HEK293T (cell line): ENCODE data around the gene NTN4.

ENCODE experiments used
- ARNT ChIP-seq: fragments of 450-650 bp; IDR thresholded peaks from 2 replicates; pipeline ENCODE4 v1.6.1; 2017; ENCODE audit warnings: mild to moderate bottlenecking
- BHLHE40 ChIP-seq: fragments of 450-650 bp; IDR thresholded peaks from 2 replicates; pipeline ENCODE4 v1.6.1; 2016; ENCODE audit warnings: mild to moderate bottlenecking, moderate library complexity, borderline replicate concordance
- CTBP1 ChIP-seq: fragments of 450-650 bp; IDR thresholded peaks from 2 replicates; pipeline ENCODE4 v1.6.1; 2016; ENCODE audit warnings: borderline replicate concordance
- ELF4 ChIP-seq: fragments of 450-650 bp; IDR thresholded peaks from 2 replicates; pipeline ENCODE4 v1.6.1; 2017; ENCODE audit warnings: antibody characterized with exemption
- FOXA1 ChIP-seq: fragments of 450-650 bp; IDR thresholded peaks from 2 replicates; pipeline ENCODE4 v1.6.1; 2016; ENCODE audit warnings: mild to moderate bottlenecking
- FOXK2 ChIP-seq: fragments of 450-650 bp; IDR thresholded peaks from 2 replicates; pipeline ENCODE4 v1.6.1; 2016; ENCODE audit warnings: mild to moderate bottlenecking
- FOXM1 ChIP-seq: fragments of 450-650 bp; IDR thresholded peaks from 2 replicates; pipeline ENCODE4 v1.6.1; 2017; ENCODE audit warnings: mild to moderate bottlenecking, borderline replicate concordance
- HDGF ChIP-seq: fragments of 450-650 bp; IDR thresholded peaks from 2 replicates; pipeline ENCODE4 v1.6.1; 2017; ENCODE audit warnings: antibody characterized with exemption, borderline replicate concordance
- NFRKB ChIP-seq: fragments of 450-650 bp; IDR thresholded peaks from 2 replicates; pipeline ENCODE4 v1.6.1; 2016; ENCODE audit warnings: mild to moderate bottlenecking, moderate library complexity
- SP1 ChIP-seq: fragments of 450-650 bp; IDR thresholded peaks from 2 replicates; pipeline ENCODE4 v1.6.1; 2017
- SUZ12 ChIP-seq: fragments of 450-650 bp; IDR thresholded peaks from 2 replicates; pipeline ENCODE4 v1.6.1; 2016; ENCODE audit warnings: mild to moderate bottlenecking
- TARDBP ChIP-seq: fragments of 450-650 bp; IDR thresholded peaks from 2 replicates; pipeline ENCODE4 v1.6.1; 2016
- ZNF384 ChIP-seq: fragments of 450-650 bp; IDR thresholded peaks from 2 replicates; pipeline ENCODE4 v1.6.1; 2016
- TF ChIP-seq, protein P1 (sequence below): fragments of 450-650 bp; IDR thresholded peaks from 2 replicates; pipeline ENCODE4 v1.6.1; 2016

DNA sequence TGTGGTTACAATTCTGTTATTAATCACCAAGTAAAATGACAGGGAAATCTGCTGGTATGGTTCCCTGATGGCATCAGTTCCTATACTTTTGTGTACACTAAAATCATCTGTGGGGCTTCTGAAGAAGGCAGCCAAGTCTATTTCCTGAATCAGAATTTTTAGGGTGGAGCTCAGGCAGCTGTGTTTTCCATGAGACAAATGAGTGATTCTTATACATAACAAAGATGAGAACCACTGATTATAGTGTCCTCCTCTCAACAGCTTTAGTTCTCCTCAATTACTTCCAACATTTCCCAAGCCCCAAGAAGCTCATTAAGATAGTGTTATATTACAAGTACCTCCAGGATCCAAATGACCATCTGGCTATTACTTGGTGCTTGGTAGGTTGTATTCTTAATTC is 174.8 kb downstream of the NTN4 start:
- TF ChIP-seq SUZ12 (no peak), SP1 (no peak), BHLHE40 (no peak), TARDBP (no peak), HDGF (no peak), FOXK2 (no peak), FOXA1 (no peak), ZNF384 (no peak), ELF4 (no peak), CTBP1 (no peak), FOXM1 (no peak), NFRKB (no peak), ARNT (no peak)
- TF ChIP-seq, protein P1, sequence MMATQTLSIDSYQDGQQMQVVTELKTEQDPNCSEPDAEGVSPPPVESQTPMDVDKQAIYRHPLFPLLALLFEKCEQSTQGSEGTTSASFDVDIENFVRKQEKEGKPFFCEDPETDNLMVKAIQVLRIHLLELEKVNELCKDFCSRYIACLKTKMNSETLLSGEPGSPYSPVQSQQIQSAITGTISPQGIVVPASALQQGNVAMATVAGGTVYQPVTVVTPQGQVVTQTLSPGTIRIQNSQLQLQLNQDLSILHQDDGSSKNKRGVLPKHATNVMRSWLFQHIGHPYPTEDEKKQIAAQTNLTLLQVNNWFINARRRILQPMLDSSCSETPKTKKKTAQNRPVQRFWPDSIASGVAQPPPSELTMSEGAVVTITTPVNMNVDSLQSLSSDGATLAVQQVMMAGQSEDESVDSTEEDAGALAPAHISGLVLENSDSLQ, result no peak
